Measurements from ENCODE around the gene CCDC14. TPM values are rescaled to one million over a fixed set of nuclear protein-coding genes. Genes with fewer than 3 reads are reported as not detected.

The CCDC14 gene
- polyA plus RNA-seq, 3 donors, result 1.1 to 37.2 (median 4.0) TPM

DNA sequence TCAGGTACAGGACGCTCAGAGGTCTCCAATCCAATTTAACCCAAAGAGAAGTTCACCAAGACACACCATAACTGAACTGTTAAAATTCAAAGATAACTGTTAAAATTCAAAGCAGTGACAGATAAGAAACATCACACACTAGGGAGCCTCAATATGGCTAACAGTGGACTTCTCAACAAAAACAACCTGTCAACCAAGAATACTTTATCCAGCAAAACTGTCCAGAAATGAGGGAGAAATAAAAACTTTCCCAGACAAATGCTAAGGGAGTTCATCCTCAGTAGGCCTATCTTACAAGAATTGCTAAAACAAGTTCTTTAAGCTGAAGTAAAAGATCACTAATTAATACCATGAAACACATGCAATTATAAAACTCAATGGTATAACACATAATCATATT lies 40.6 kb downstream of the CCDC14 start:
- H3K9me3 ChIP-seq (replicated peaks in 1 of 2; ENCODE audit: control insufficient read depth in 1 of 2, insufficient read depth in 1 of 2, low read length in 2 of 2), result peaks cover 12 to 28% of the 10 kb centered on the region in 2 donors
- no peak overlapping the region for H3K27ac Mint-ChIP-seq
- no peaks in the 10 kb centered on the region for H3K27me3 Mint-ChIP-seq (ENCODE audit: low read depth in 3 of 3)
- no peak overlapping the region for H3K9ac ChIP-seq (ENCODE audit: insufficient read depth, low read length, poor library complexity, severe bottlenecking)
- H3K4me1 ChIP-seq (ENCODE audit: control insufficient read depth in 1 of 2, insufficient read depth in 2 of 2, low read length in 2 of 2), result no peaks in the 10 kb centered on the region
- peaks cover 11 to 60% of the 10 kb centered on the region in 2 donors for H3K36me3 ChIP-seq (replicated peaks in 1 of 2; ENCODE audit: control insufficient read depth in 1 of 2, insufficient read depth in 2 of 2, low read length in 2 of 2)
- intact Hi-C loops (cut with micrococcal nuclease), result no loop called here
- DNase-seq, result no peak
- H3K4me2 ChIP-seq (replicated peaks; ENCODE audit: extremely low read depth, low read length, poor library complexity, severe bottlenecking), result no peak overlapping the region
- H3K9me3 Mint-ChIP-seq, result peaks cover 22 to 37% (median 28%) of the 10 kb centered on the region in 7 donors
- H4K20me1 ChIP-seq (ENCODE audit: insufficient read depth, low read length), result no peaks in the 10 kb centered on the region
- H3K79me2 ChIP-seq (ENCODE audit: insufficient read depth, low read length), result no peaks in the 10 kb centered on the region
- H3K36me3 Mint-ChIP-seq, result peaks cover 51 to 76% of the 10 kb centered on the region in 2 donors
- no peak overlapping the region for H3K27ac ChIP-seq (ENCODE audit: low read depth in 1 of 2, low read length in 2 of 2)
- no peak overlapping the region for H3K4me3 Mint-ChIP-seq
- no peak overlapping the region for H3K4me3 ChIP-seq (replicated peaks in 1 of 3; ENCODE audit: low read depth in 2 of 3, low read length in 3 of 3)
- 100% methylated on average over 1 of the region's 1 CpG for WGBS (ENCODE audit: insufficient coverage)
- H3K27me3 ChIP-seq (ENCODE audit: control insufficient read depth in 2 of 2, insufficient read depth in 2 of 2, low read length in 2 of 2), result no peaks in the 10 kb centered on the region
- TF ChIP-seq, protein P1, sequence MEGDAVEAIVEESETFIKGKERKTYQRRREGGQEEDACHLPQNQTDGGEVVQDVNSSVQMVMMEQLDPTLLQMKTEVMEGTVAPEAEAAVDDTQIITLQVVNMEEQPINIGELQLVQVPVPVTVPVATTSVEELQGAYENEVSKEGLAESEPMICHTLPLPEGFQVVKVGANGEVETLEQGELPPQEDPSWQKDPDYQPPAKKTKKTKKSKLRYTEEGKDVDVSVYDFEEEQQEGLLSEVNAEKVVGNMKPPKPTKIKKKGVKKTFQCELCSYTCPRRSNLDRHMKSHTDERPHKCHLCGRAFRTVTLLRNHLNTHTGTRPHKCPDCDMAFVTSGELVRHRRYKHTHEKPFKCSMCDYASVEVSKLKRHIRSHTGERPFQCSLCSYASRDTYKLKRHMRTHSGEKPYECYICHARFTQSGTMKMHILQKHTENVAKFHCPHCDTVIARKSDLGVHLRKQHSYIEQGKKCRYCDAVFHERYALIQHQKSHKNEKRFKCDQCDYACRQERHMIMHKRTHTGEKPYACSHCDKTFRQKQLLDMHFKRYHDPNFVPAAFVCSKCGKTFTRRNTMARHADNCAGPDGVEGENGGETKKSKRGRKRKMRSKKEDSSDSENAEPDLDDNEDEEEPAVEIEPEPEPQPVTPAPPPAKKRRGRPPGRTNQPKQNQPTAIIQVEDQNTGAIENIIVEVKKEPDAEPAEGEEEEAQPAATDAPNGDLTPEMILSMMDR (IDR thresholded peaks at IDR 0.05), result no peak
- H2AFZ ChIP-seq (ENCODE audit: insufficient read depth, low read depth, low read length, poor library complexity, severe bottlenecking), result no peak overlapping the region
- H3K4me1 Mint-ChIP-seq, result no peaks in the 10 kb centered on the region

DNA sequence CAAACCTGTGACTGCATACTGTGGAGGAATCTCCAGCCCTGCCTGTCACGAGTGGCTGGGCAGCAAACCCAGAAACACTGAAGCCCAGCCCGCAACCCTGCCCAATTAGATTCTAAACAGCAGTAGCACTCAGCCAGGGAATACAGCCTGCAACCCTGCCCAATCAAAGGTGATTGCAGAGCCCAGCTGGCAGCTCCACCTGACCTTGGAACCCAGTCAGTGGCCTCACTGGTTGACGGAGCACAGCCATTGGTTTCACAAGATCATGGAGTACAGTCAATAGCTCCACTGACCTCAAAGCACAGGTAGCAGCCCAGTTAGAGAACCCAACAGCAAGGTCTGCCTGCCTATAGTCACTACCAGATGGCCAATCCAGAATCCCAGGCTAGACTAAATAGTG lies 41.7 kb downstream of the CCDC14 start:
- Mint-ChIP-seq H3K36me3 (peaks cover 53 to 71% of the 10 kb centered on the region in 2 donors), H3K27me3 (ENCODE audit: low read depth in 3 of 3) (no peaks in the 10 kb centered on the region), H3K4me1 (no peaks in the 10 kb centered on the region), H3K27ac (no peak overlapping the region), H3K9me3 (peaks cover 18 to 33% (median 27%) of the 10 kb centered on the region in 7 donors), H3K4me3 (no peak overlapping the region)
- Histone ChIP-seq H3K36me3 (replicated peaks in 1 of 2; ENCODE audit: control insufficient read depth in 1 of 2, insufficient read depth in 2 of 2, low read length in 2 of 2) (peaks cover 11 to 64% of the 10 kb centered on the region in 2 donors), H3K4me2 (replicated peaks; ENCODE audit: extremely low read depth, low read length, poor library complexity, severe bottlenecking) (no peak overlapping the region), H3K9me3 (replicated peaks in 1 of 2; ENCODE audit: control insufficient read depth in 1 of 2, insufficient read depth in 1 of 2, low read length in 2 of 2) (peaks cover 12 to 28% of the 10 kb centered on the region in 2 donors), H3K9ac (ENCODE audit: insufficient read depth, low read length, poor library complexity, severe bottlenecking) (no peak overlapping the region), H3K4me1 (ENCODE audit: control insufficient read depth in 1 of 2, insufficient read depth in 2 of 2, low read length in 2 of 2) (no peaks in the 10 kb centered on the region), H3K27me3 (ENCODE audit: control insufficient read depth in 2 of 2, insufficient read depth in 2 of 2, low read length in 2 of 2) (no peaks in the 10 kb centered on the region), H4K20me1 (ENCODE audit: insufficient read depth, low read length) (no peaks in the 10 kb centered on the region), H3K4me3 (replicated peaks in 1 of 3; ENCODE audit: low read depth in 2 of 3, low read length in 3 of 3) (no peak overlapping the region), H3K79me2 (ENCODE audit: insufficient read depth, low read length) (no peaks in the 10 kb centered on the region), H3K27ac (ENCODE audit: low read depth in 1 of 2, low read length in 2 of 2) (no peak overlapping the region), H2AFZ (ENCODE audit: insufficient read depth, low read depth, low read length, poor library complexity, severe bottlenecking) (no peak overlapping the region)
- no peak for DNase-seq
- TF ChIP-seq, protein P1 (IDR thresholded peaks at IDR 0.05), result no peak
- intact Hi-C loops (cut with micrococcal nuclease), result no loop called here
- 97% methylated on average over 3 of the region's 3 CpGs for WGBS (ENCODE audit: insufficient coverage)

Measured in CD14-positive monocyte (primary cell).